A673 (cell line): ENCODE measurements around the gene YJU2. TPM values are rescaled to one million over a fixed set of nuclear protein-coding genes. Genes with fewer than 3 reads are reported as not detected.
"Not testable (repeated sequence)": the region's sequence is repeated elsewhere in the genome, so short reads cannot be mapped to it uniquely, and the experiment has no call there.

Experiments
- BruUV-seq: library from RNA; stranded (reverse); fragments of 400-500 nt; replicated peaks from 2 replicates; lab custom pipeline; 2021; lab: Mats Ljungman, UMichigan
- CTCF ChIA-PET: fragments of 300-600 bp; sonication (Branson Sonifier 250); formaldehyde crosslinking; loops from one replicate; lab custom pipeline; 2022; ENCODE audit warnings: antibody characterized with exemption; lab: Charles Lee
- POLR2A ChIA-PET: fragments of 300-600 bp; sonication (Branson Sonifier 250); formaldehyde crosslinking; loops from one replicate; lab custom pipeline; 2022; ENCODE audit warnings: antibody characterized with exemption; ENCODE audit not compliant: low non-redundant PET; lab: Charles Lee
- DNase-seq: peaks from one replicate; pipeline ENCODE4 v3.0.0-alpha.2; 2015; ENCODE audit warnings: low spot score
- H3K27ac ChIP-seq: fragments of 200-600 bp; sonication (generic); 2 replicates; pipeline ENCODE4 v1.5.1; 2016; ENCODE audit warnings: mixed run types, low read depth, mild to moderate bottlenecking, mixed read lengths, antibody characterized with exemption, low read length; ENCODE audit not compliant: poor library complexity, severe bottlenecking
- H3K27me3 ChIP-seq: fragments of 200-600 bp; sonication (generic); replicated peaks from 2 replicates; pipeline ENCODE4 v1.6.1; 2017; ENCODE audit warnings: mixed run types, low read depth, mild to moderate bottlenecking, mixed read lengths, antibody characterized with exemption, low read length; ENCODE audit not compliant: insufficient read depth, poor library complexity
- H3K36me3 ChIP-seq: fragments of 200-600 bp; sonication (generic); 2 replicates; pipeline ENCODE4 v1.6.1; 2016; ENCODE audit warnings: mixed run types, mild to moderate bottlenecking, mixed read lengths, antibody characterized with exemption, low read length; ENCODE audit not compliant: insufficient read depth, poor library complexity, severe bottlenecking
- H3K4me1 ChIP-seq: fragments of 200-600 bp; sonication (generic); 2 replicates; pipeline ENCODE4 v1.6.1; 2017; ENCODE audit warnings: mixed run types, mild to moderate bottlenecking, mixed read lengths, antibody characterized with exemption, low read length; ENCODE audit not compliant: insufficient read depth, poor library complexity, severe bottlenecking
- H3K4me3 ChIP-seq: fragments of 200-600 bp; sonication (generic); 2 replicates; pipeline ENCODE4 v1.5.1; 2016; ENCODE audit warnings: low read depth, mixed run types, mild to moderate bottlenecking, mixed read lengths, low read length; ENCODE audit not compliant: poor library complexity, severe bottlenecking
- H3K9me3 ChIP-seq: fragments of 200-600 bp; sonication (generic); 2 replicates; pipeline ENCODE4 v1.6.1; 2016; ENCODE audit warnings: mixed run types, low read depth, mild to moderate bottlenecking, mixed read lengths, antibody characterized with exemption, low read length; ENCODE audit not compliant: poor library complexity, severe bottlenecking
- CTCF ChIP-seq: fragments of 300-800, 200-600 bp; sonication (generic); conservative IDR thresholded peaks from 2 replicates; pipeline ENCODE4 v1.5.1; 2017; ENCODE audit warnings: low read depth, mild to moderate bottlenecking, antibody characterized with exemption, low read length, moderate library complexity, mixed read lengths
- EZH2 ChIP-seq: fragments of 200-600 bp; sonication (generic); IDR thresholded peaks from 2 replicates; pipeline ENCODE4 v1.6.1; 2017; ENCODE audit warnings: borderline replicate concordance, low read depth, mild to moderate bottlenecking, mixed read lengths, antibody characterized with exemption, low read length; ENCODE audit not compliant: poor library complexity, severe bottlenecking
- intact Hi-C: fragments of 100-400 bp; cut with micrococcal nuclease; formaldehyde crosslinking; loops from one replicate; pipeline ENCODE4 v1.10.0; 2022; ENCODE audit not compliant: unreplicated experiment
- total RNA-seq: library from RNA; stranded (reverse); gene quantifications from 2 replicates; pipeline ENCODE4 v1.2.3, GENCODE V29; 2021

Gene YJU2
- total RNA-seq, 1 experiment from 2014 or later = 34.7 TPM

- POLR2A ChIA-PET = no interaction called here
- Histone ChIP-seq H3K4me3 (no peak overlapping the region), H3K27me3 (no peaks in the 10 kb centered on the region), H3K27ac (no peak overlapping the region), H3K4me1 (no peaks in the 10 kb centered on the region), H3K9me3 (no peaks in the 10 kb centered on the region), H3K36me3 (no peaks in the 10 kb centered on the region)
- CTCF ChIA-PET = interaction anchor here (0.6 kb wide), 1 partner anchor 14 kb away, joined by 3 read pairs; no protein-coding TSS in a partner anchor
- TF ChIP-seq CTCF (no peak), EZH2 (no peak)
- DNase-seq = no peak
- BruUV-seq = no TSS peak
- intact Hi-C loops = no loop called here
Observed at GRCh38 chr19:4234142-4234861, 12.6 kb upstream of the YJU2 start.

GRCh38 chr19:4234862-4235201, 12.0 kb upstream of the YJU2 start:
- no peaks in the 10 kb centered on the region for H3K4me1 ChIP-seq
- no peaks in the 10 kb centered on the region for H3K36me3 ChIP-seq
- POLR2A ChIA-PET = no interaction called here
- no peak for DNase-seq
- intact Hi-C loops = no loop called here
- CTCF ChIA-PET = interaction anchor here (0.6 kb wide), 1 partner anchor 16 kb away, joined by 18 read pairs; no protein-coding TSS in a partner anchor
- no TSS peak for BruUV-seq
- H3K4me3 ChIP-seq = no peak overlapping the region
- no peak overlapping the region for H3K27ac ChIP-seq
- H3K27me3 ChIP-seq = no peaks in the 10 kb centered on the region
- TF ChIP-seq CTCF (no peak), EZH2 (no peak)
- no peaks in the 10 kb centered on the region for H3K9me3 ChIP-seq

GRCh38 chr19:4237510-4237909, 9.4 kb upstream of the YJU2 start:
- H3K4me3 ChIP-seq, H3K36me3 ChIP-seq, H3K27ac ChIP-seq, intact Hi-C loops, DNase-seq, CTCF ChIA-PET, H3K4me1 ChIP-seq, POLR2A ChIA-PET, BruUV-seq, H3K9me3 ChIP-seq, H3K27me3 ChIP-seq: not testable (repeated sequence)

- intact Hi-C loops = no loop called here
- POLR2A ChIA-PET = no interaction called here
- Histone ChIP-seq H3K4me3 (no peak overlapping the region), H3K36me3 (no peaks in the 10 kb centered on the region), H3K27ac (no peak overlapping the region), H3K4me1 (no peaks in the 10 kb centered on the region), H3K9me3 (no peaks in the 10 kb centered on the region), H3K27me3 (no peaks in the 10 kb centered on the region)
- no peak for DNase-seq
- no peak for TF ChIP-seq EZH2
- no peak for TF ChIP-seq CTCF
- no TSS peak for BruUV-seq
- CTCF ChIA-PET = no interaction called here
Observed at GRCh38 chr19:4238831-4239230, 8.0 kb upstream of the YJU2 start.
